Stimulated activated CD8-positive, alpha-beta memory T cell treated with anti-CD3 and anti-CD28 coated beads, Interleukin-15, amount 100 ng/mL, for 24 hours (primary cell): ENCODE results near the gene CFLAR.
"Not testable (repeated sequence)": the region's sequence is repeated elsewhere in the genome, so short reads cannot be mapped to it uniquely, and the experiment has no call there.

Experiments
- DNase-seq: peaks from one replicate; pipeline ENCODE4 v3.0.0-alpha.2; 2020; ENCODE audit warnings: low read depth

CFLAR gene

DNA sequence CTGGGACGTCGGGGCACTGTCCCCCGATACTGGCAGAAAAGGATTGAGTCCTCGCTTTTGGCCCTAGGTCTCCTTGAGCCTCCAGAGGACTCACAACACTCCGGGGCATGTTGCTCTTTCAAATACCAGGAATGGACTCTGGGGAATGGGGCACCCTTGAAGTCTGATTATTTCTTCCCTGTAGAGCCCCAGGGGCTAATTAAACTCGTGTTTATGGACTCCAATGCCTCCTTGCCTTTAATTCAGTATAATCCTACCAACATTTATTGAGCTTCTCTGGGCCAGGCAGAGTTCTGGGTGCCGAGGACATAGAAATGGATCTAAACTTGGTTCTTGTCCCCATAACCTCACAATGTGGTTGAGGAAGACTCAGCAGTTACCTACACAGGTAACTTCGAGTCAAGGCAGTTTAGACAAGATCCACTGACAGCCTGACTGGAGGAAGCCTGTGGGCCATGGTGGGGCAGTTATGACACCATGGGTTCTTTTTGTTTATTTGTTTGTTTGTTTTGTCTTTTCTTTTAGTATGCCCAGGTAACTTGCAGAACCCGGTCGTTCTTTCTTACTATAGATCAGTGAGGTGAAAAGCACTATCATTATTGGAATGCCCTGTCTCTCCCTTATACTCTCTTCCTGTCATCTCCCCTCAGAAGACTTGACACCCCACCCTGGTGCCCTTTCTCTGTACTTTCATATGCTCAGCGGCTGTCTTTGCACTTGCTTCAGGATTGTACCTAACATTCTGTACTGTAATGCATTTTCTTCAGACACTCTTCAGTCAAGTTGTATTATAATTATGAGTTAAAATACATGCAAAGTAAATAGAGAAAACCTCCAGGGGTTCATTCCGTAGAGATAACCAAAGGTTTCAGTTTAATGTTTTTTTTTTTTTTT, 3.2 kb downstream of the CFLAR start:
- no peak for DNase-seq

DNA sequence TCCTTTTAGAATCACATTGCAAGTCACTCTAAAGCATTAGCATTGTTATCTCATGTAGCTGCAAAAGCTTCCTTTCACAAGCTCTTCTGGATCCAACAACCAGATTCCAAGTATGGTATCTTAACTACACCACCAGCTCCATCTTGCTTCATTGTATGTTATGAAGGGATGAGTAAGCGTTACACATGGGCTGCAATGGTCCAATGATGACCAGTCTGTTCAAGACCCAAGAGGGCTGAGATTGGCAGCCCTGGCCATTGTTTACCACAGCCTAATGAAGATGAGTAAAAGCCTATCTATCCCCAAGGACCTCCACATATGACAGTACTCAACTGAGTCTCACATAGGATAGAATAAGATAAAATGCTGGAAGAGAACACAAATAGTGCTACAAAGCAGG, 6.3 kb downstream of the CFLAR start:
- no peak for DNase-seq

DNA sequence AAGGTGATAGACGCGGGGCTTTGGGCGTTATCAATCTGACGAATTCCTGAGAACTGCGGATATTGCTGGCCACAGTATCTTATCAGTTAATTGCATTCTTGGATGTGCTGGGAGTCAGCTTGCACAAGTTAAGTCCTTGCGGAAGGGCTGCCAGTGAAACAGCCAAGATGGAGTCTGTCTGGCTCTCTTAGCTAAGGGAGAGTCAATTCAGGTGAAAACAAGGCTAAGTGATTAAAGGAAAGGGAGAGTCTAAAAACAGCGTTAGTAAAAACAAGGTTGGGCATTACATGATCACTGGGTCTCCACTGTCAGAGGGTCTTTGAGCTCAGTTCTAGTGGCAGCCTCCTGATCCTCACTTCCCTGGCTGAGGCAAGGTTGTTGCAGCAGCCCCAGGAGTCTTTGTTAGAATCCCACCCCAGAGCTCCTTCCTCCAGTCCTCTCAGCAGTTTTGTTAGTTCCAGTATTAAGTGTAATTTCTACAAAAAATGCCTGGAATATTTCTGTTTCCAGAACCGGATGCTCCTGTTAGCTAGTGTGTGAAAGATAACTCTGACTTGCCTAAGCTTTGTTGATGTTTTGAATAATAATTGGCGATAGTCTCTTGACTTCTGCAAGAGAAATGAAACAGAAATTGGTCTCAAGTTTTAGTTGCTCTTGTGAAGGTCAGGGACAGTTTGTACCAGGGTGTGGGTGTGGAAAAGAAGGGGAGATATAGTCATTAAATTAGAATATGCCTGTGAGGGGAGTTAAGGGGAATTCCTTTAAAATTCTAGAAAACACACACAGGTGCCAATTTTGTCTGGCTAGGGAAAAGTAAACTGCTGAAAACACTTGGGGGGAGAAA, 10.6 kb downstream of the CFLAR start:
- DNase-seq = no peak

DNA sequence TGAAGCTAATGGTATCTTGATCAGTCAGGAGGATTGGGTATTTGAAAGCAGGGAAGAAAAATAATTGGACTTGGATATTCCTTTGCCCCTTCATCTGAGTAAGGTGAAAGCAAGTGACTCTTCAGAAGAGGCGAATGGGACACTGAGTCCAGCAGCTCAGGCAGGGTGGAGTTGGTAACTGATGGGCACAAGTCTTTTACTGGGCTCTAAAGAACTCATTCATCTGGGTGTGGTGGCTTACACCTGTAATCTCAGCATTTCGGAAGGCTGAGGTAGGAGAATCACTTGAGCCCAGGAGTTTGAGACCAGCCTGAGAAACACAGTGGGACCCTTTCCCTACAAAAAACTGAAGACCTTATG, 11.2 kb downstream of the CFLAR start:
- DNase-seq = no peak

DNA sequence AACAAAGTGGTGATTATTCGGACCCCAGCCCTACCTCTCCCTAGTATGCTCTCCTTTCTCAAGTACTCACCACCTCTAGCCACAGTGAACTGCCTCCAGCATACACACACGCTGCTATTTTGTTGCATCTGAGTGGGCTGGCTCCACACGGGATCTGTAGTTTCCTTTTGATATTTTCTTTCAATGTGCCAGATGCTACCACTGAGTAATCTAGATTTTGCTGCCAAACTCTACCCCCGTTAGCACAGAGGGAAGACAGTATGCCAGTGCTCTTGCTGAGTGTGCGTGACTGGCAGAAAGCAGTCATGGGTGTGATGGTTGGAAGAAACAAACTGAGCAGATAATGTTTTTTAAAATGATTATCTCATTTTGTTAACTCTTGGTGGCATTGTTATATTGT, 11.6 kb downstream of the CFLAR start:
- DNase-seq = no peak

DNA sequence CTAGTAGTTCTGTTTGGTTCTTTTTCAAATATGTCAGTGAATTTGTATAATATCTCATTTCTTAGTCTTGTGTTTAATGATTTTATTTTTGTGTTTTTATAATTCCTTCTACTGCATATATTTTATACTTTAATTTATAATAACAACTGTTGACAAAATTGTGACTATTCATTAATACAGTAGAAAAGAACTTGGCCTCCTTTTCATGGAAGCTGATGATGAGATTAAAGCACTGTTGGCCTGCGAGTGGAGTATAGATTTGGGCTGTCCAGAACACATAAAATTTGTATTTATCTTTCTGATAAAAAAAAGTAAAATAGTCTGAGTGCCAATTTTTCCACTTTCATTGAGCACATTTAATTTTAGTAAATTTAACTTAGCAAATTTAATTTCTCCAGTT, 12.1 kb downstream of the CFLAR start:
- no peak for DNase-seq

DNA sequence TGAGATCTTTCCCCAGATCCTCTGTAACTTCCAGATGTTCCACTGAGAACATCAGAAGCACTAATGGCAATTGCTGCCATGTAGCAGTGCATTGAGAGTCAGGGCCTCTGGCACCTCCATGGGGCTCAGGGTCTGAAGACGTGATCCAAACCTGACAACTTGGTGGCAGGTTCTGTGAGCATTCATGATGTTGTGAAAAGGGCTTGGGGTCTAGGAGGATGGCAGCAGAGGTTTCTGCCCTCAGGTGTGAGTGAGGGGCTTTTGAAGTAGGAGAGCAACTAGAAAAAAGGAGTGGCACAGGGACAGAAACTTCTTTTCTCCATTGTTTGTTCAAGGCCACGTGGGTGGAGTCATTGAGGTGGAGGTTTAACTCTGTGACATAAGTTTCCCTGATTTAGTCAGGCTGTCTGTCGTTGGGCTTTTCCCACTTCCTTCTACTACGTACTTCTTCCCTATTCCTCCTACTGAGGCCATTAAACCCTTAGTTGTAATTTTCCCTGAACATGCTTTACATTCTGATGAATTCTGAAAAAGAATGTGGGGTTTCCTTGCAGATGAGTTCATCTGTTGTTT, 13.1 kb downstream of the CFLAR start:
- no peak for DNase-seq

DNA sequence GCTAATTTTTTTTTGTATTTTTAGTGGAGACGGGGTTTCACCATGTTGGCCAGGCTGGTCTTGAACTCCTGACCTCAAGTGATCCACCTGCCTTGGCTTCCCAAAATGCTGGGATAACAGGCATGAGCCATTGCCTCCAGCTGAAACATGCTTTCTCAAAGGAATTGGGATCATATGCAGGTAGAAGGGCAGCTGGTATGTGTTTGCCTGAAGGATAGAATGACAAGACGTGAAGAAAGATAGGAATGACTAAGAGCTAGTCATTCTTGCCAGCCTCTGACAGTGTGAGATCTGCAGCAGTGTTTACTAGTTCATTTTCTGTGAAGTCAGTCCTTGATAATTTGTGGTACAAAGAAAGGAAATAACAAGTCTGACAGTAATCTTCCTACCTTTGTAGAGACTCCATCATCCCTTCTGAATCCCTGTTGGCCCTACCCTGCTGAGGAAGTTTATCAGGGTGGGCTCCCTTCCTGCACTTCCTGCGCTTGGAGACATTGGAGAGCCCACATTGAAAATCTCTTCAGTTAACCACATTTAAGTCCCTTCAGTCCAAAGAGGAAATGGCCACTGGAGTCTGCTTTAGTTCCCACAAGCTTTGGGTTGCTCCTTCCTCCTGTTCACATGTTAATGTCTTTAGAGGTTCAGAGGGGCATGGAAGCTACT, 14.7 kb downstream of the CFLAR start:
- no peak for DNase-seq

DNA sequence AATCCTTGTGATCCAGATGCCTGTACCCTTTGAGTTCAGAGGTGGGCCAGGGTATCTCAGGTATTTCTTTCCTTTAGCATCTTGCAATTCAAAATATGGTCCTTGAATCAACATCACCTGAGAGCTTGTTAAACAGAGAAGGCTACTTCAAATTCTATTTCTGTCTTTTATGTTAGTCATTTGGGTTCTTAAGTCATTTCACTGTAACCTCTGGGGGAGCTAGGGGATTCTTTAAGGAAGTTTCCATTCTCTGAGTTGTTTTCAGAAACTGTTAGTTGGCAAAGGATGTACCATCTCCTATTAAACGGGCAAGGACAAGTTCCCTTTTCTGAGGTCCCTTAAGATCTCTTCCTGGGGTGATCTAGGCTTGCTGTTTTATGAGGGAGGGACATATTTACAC, 16.6 kb downstream of the CFLAR start:
- DNase-seq = no peak

DNA sequence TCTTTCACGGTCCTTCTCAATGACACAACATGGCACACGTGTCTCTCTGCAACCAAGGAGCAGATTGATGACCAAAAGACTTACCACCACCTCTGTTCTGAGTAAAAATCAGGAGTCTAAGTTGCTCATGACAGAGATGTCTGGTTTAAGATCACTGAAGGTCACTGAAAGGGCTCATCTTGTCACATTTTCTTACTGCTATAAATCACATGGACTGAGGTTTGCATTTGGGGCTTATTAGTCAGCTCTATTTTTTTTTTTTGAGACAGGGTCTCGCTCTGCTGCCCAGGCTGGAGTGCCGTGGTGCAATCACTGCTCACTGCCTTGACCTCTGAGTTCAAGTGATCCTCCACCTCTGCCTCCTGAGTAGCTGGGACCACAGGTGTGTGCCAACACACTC, 19.4 kb downstream of the CFLAR start:
- DNase-seq = no peak

DNA sequence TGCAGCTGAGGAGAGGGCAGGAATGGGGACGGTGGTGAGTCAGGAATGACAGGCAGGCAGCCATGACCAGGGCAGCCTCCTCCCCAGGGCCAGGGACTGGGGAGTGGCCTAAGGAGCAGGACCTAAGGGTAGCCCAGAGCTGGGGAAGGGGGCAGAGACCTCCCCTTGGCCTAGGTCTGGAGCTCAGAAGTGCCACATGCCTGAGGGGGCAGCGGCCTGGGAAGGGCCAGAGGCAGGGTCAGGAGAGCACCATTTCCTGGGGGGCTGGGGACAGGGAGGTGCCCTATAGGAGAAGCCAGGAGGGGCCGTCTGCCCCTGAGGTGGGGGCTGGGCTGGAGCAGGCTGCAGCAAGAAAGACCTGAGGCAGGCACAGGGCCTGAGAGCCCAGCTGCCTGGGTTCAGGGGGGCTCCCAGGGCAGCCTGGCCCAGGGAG, 20.9 kb downstream of the CFLAR start:
- no peak for DNase-seq

DNA sequence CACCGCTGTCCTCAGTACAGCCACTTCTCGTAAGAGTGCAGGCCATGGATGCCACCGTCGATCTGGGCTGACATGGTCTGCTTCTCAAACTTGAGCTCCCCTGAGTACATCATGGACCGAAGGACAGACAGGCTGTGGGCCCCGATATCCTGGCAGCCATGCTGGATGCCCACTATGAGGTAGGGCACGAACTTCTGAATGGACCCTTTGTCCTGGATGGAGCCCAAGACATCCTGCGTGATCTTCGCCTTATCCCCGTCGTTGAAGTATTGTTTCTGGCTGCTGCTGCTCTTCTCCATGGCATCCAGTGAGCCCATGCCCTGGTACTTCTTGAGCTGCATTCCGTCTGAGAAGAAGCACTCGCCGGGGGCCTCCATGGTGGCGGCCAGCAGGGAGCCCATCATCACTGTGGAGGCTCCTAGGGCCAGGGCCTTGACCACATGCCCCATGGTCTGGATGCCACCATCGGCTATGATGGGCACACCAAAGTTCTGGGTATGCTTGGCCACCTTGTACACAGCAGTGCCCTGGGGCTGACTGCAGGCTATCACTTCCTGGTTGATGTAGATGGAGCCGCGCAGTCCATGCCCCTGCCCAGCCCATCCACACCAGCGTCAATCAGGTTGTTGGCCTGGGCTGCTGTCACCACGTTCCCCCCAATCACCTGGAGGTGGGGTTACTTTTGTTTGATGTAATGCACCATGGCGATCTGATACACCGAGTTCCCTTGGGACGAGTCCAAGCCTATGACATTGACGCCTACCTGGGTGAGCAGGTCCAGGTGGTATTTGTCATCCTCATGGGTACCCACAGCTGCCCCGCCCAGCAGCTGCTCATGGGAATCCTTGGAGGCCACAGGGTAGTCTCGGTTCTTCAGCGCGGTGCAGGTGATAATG, 21.8 kb downstream of the CFLAR start:
- no peak for DNase-seq

DNA sequence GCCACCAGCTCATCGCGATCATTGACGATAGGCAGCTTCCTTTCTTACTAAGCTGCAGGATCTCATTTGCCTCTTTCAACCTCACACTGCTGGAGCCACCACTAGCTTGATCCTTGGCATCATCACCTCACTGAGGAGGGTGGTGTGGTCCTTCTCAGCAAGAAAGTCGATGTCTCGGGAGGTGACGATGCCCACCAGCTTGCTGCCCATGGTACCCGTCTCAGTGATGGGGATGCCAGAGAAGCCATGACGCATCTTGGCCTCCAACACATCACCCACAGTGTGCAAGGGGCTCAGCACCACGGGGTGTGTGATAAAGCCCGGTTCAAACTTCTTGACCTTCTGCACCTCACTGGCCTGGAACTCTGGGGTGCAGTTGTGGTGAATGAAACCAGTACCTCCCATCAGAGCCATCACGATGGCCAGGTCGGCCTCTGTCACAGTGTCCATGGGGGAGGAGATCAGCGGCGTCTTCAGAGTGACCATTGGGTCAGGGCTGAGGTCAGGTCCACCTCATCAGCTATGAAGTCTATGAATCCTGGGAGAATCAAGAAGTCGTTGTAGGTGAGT, 22.5 kb downstream of the CFLAR start:
- no peak for DNase-seq

DNA sequence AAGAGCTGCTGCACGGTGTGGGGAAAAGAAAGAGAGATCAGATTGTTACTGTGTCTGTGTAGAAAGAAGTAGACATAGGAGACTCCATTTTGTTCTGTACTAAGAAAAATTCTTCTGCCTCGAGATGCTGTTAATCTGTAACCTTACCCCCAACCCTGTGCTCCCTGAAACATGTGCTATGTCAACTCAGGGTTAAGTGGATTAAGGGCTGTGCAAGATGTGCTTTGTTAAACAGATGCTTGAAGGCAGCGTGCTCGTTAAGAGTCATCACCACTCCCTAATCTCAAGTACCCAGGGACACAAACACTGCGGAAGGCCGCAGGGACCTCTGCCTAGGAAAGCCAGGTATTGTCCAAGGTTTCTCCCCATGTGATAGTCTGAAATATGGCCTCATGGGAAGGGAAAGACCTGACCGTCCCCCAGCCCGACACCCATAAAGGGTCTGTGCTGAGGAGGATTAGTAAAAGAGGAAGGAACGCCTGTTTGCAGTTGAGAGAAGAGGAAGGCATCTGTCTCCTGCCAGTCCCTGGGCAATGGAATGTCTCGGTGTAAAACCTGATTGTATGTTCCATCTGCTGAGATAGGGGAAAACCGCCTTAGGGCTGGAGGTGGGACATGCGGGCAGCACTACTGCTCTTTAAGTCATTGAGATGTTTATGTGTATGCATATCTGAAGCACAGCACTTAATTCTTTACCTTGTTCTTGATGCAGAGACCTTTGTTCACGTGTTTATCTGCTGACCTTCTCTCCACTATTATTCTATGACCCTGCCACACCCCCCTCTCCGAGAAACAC, 23.2 kb downstream of the CFLAR start:
- not testable (repeated sequence) for DNase-seq

DNA sequence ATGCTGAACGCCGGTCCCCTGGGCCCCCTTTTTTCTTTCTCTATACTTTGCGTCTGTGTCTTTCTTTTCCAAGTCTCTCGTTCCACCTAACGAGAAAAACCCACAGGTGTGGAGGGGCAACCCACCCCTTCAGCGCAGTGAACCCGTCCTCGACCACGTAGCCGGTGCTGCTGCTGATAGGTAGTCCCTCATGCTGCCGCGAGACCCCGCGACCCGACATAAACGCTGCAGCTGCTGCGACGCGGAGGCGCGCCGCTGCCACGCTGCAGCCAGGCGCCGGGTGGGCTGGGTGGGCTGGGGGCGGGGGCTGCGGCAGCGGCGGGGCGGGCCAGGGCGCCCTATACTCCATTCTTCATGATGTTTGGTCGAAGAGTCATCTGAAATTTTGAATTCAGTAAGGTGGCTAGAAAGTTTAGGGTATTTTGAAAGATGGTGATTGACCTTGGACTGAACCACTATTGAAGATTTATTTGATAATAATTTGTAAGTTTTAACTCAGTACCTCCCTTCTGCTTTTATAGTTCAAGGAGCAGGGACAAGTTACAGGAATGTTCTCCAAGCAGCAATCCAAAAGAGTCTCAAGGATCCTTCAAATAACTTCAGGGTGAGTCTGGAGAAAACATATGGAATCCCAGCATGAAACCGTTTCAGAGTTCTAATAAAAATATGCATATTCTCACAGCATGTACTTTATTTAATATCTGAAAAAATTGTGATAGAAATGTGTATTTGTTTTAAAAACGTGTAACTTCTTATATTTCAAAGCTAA, 24.1 kb downstream of the CFLAR start:
- DNase-seq = no peak

DNA sequence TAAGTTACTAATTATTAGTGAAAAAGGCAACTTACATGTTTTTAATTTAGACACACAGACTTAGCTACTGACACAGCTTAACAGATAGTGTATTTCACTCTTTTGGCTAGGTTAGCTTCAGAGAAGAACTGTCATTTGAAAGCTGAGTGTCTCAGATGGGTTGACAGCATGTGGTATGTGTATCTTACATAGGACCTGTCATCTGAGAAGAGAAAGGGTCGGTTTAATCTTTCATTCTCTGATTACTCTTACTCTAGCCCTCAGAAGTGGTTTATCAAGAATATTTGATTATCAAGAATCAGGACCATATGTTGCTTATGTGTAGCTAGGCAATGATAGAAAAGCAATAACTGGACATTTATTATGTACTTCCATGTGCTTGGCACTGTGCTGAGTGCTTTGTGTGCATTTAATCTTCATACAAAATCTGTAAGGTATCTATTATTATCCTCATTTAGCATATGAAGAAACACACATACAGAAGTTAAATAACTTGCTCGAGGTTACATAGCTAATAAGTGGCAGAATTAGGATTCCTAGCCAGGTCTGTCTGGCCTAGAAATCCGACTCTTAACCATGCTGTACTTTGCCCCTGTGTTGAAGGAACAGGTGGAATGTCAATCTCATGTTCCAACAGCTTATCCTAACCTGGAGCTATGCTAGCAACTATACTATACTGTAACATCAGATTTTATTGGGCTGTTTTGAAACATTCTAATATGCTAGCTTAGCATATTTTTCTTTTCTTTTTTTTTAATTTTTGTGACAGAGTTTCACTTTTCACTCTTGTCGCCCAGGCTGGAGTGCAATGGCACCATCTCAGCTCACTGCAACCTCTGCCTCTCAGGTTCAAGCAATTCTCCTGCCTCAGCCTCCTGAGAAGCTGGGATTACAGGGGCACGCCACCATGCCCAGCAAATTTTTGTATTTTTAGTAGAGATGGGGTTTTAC, 28.4 kb downstream of the CFLAR start:
- DNase-seq = no peak

DNA sequence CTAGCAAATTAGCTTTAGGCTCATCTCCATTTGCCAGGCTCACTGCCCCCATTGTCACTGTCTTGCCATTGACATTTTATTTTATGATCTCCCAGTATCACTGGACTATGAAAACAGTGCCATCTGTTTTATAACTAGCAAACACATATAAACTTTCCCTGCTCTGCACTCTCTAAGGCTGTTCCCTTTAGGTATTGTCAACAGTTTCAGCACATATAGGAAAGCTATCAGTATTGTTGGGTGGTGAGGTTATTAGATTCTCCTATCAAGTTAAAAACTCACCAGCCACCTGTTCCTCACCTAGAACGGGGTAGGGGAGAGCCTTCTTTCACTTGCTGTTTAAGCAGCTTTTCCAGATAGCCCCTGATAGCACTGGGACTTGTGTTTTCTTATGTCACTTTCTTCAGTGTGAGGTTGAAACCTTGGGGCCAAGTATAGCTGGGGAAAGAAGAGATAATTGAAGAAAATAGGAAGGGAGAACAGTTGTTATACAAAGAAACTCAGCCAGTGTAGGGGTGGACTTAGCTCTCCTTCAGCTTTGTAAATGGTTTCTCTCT, 32.5 kb downstream of the CFLAR start:
- no peak for DNase-seq
